ENCODE measurements around the gene ZBTB9.

GRCh38 chr6:33439956-33440648, 14.3 kb upstream of the ZBTB9 start:
- TF ChIP-seq KLF1 (tag by site-specific recombination; IDR thresholded peaks at IDR 0.05) = no peak
- TF ChIP-seq CTCF (tag by site-specific recombination; IDR thresholded peaks at IDR 0.05) = no peak
- TF ChIP-seq MYNN (tag by site-specific recombination; IDR thresholded peaks at IDR 0.05; ENCODE audit: borderline replicate concordance) = no peak
- TF ChIP-seq ZNF416 (tag by site-specific recombination; IDR thresholded peaks at IDR 0.05) = no peak
- TF ChIP-seq SALL2 (tag by site-specific recombination; IDR thresholded peaks at IDR 0.05; ENCODE audit: borderline replicate concordance) = no peak
- TF ChIP-seq, protein P1, sequence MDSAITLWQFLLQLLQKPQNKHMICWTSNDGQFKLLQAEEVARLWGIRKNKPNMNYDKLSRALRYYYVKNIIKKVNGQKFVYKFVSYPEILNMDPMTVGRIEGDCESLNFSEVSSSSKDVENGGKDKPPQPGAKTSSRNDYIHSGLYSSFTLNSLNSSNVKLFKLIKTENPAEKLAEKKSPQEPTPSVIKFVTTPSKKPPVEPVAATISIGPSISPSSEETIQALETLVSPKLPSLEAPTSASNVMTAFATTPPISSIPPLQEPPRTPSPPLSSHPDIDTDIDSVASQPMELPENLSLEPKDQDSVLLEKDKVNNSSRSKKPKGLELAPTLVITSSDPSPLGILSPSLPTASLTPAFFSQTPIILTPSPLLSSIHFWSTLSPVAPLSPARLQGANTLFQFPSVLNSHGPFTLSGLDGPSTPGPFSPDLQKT (IDR thresholded peaks at IDR 0.05; ENCODE audit: borderline replicate concordance, low read depth, low read length) = no peak
